H7 (cell line): ENCODE results near the gene FNDC11. TPM values are rescaled to one million over a fixed set of nuclear protein-coding genes. Genes with fewer than 3 reads are reported as not detected.
A peak's percentile ranks its signal among the peaks of the same experiment; 100 is the strongest.

ENCODE experiments used
- DNase-seq: peaks from one replicate; pipeline ENCODE4 v3.0.0; 2012
- H3K27me3 ChIP-seq: 2 replicates; pipeline ENCODE4 v1.6.0; 2011; ENCODE audit warnings: mild to moderate bottlenecking, low read length; ENCODE audit not compliant: control insufficient read depth, insufficient read depth
- H3K36me3 ChIP-seq: replicated peaks from 2 replicates; pipeline ENCODE4 v1.5.1; 2011; ENCODE audit warnings: low read length; ENCODE audit not compliant: control insufficient read depth, insufficient read depth
- H3K4me3 ChIP-seq: 2 replicates; pipeline ENCODE4 v1.5.1; 2011; ENCODE audit warnings: low read depth, mild to moderate bottlenecking, control low read depth, low read length, moderate library complexity; ENCODE audit not compliant: insufficient read depth
- total RNA-seq: library from RNA; depleted of rRNA; stranded (reverse); fragments of >200 nt; shearing (Covaris generic); gene quantifications from 2 replicates; pipeline ENCODE4 v1.2.3, GENCODE V29; 2014

FNDC11 gene
- total RNA-seq, 1 experiment from 2014 or later = 8.0 TPM

- H3K36me3 ChIP-seq = no peaks in the 10 kb centered on the region
- DNase-seq = no peak
- H3K27me3 ChIP-seq = no peaks in the 10 kb centered on the region
- no peak overlapping the region for H3K4me3 ChIP-seq
Measured at GRCh38 chr20:63542031-63542559, 11.9 kb upstream of the FNDC11 start.

GRCh38 chr20:63542696-63543095 lies 11.3 kb upstream of the FNDC11 start:
- no peak for DNase-seq
- H3K27me3 ChIP-seq = no peaks in the 10 kb centered on the region
- H3K4me3 ChIP-seq = no peak overlapping the region
- H3K36me3 ChIP-seq = no peaks in the 10 kb centered on the region

GRCh38 chr20:63543131-63543530 lies 10.8 kb upstream of the FNDC11 start:
- Histone ChIP-seq H3K4me3 (no peak overlapping the region), H3K27me3 (no peaks in the 10 kb centered on the region)

GRCh38 chr20:63543733-63544132 lies 10.2 kb upstream of the FNDC11 start:
- Histone ChIP-seq H3K36me3 (no peaks in the 10 kb centered on the region), H3K4me3 (no peak overlapping the region), H3K27me3 (no peaks in the 10 kb centered on the region)
- DNase-seq = no peak

More at GRCh38 chr20:63543131-63543530, 10.8 kb upstream of the FNDC11 start:
- H3K36me3 ChIP-seq = no peaks in the 10 kb centered on the region
- no peak for DNase-seq

GRCh38 chr20:63544241-63544957 lies 9.6 kb upstream of the FNDC11 start:
- no peak overlapping the region for H3K4me3 ChIP-seq
- no peaks in the 10 kb centered on the region for H3K36me3 ChIP-seq
- no peaks in the 10 kb centered on the region for H3K27me3 ChIP-seq
- DNase-seq = no peak

- no peaks in the 10 kb centered on the region for H3K27me3 ChIP-seq
- H3K36me3 ChIP-seq = no peaks in the 10 kb centered on the region
- no peak for DNase-seq
- no peak overlapping the region for H3K4me3 ChIP-seq
Measured at GRCh38 chr20:63544958-63545516, 8.9 kb upstream of the FNDC11 start.

- no peak overlapping the region for H3K4me3 ChIP-seq
- H3K27me3 ChIP-seq = no peaks in the 10 kb centered on the region
- DNase-seq = no peak
- no peaks in the 10 kb centered on the region for H3K36me3 ChIP-seq
Measured at GRCh38 chr20:63545814-63546213, 8.1 kb upstream of the FNDC11 start.

GRCh38 chr20:63546256-63546955 lies 7.6 kb upstream of the FNDC11 start:
- no peak for DNase-seq
- Histone ChIP-seq H3K4me3 (no peak overlapping the region), H3K36me3 (no peaks in the 10 kb centered on the region), H3K27me3 (no peaks in the 10 kb centered on the region)

GRCh38 chr20:63546956-63547724 lies 6.8 kb upstream of the FNDC11 start:
- Histone ChIP-seq H3K4me3 (no peak overlapping the region), H3K27me3 (no peaks in the 10 kb centered on the region), H3K36me3 (no peaks in the 10 kb centered on the region)
- no peak for DNase-seq

- Histone ChIP-seq H3K36me3 (no peaks in the 10 kb centered on the region), H3K27me3 (no peaks in the 10 kb centered on the region), H3K4me3 (no peak within 1 kb of the TSS)
- DNase-seq = peak; percentile 97
Measured at GRCh38 chr20:63547725-63548480, 6.1 kb upstream of the FNDC11 start, which contains the start of gene SRMS. SRMS (minus strand) TSS chr20:63547749; CDS start chr20:63547463, 286 bp downstream.

GRCh38 chr20:63548542-63548941 lies 5.4 kb upstream of the FNDC11 start:
- Histone ChIP-seq H3K27me3 (no peaks in the 10 kb centered on the region), H3K36me3 (no peaks in the 10 kb centered on the region), H3K4me3 (no peak overlapping the region)
- DNase-seq = no peak

- Histone ChIP-seq H3K4me3 (no peak overlapping the region), H3K36me3 (no peaks in the 10 kb centered on the region), H3K27me3 (no peaks in the 10 kb centered on the region)
- no peak for DNase-seq
Measured at GRCh38 chr20:63549019-63549418, 4.9 kb upstream of the FNDC11 start.

GRCh38 chr20:63549679-63550282 lies 4.2 kb upstream of the FNDC11 start:
- Histone ChIP-seq H3K4me3 (no peak overlapping the region), H3K27me3 (peaks cover 3% of the 10 kb centered on the region), H3K36me3 (no peaks in the 10 kb centered on the region)
- DNase-seq = no peak
